RCC 7860 (cell line): Measurements from ENCODE around the gene KHDC4.

Source experiments
- DNase-seq: peaks from one replicate; pipeline ENCODE4 v3.0.0-alpha.2; 2015; ENCODE audit warnings: low spot score
- FAIRE-seq: peaks from 2 replicates; lab custom pipeline; 2012; peaks lifted over from hg19 to GRCh38; lab: Jason Lieb, UNC

Gene KHDC4

GRCh38 chr1:155877945-155878344 lies 56.3 kb downstream of the KHDC4 start:
- DNase-seq (no peak), FAIRE-seq (no peak)

- FAIRE-seq (no peak), DNase-seq (no peak)
These were observed 60.4 kb downstream of the KHDC4 start for GRCh38 chr1:155873860-155874259.

- DNase-seq, result no peak
- FAIRE-seq, result no peak
These were observed 61.7 kb downstream of the KHDC4 start for GRCh38 chr1:155872527-155872926.

- FAIRE-seq, result no peak
- no peak for DNase-seq
These were observed 62.8 kb downstream of the KHDC4 start for GRCh38 chr1:155871390-155871789.

- FAIRE-seq, result no peak
- DNase-seq, result no peak
These were observed 66.4 kb downstream of the KHDC4 start for GRCh38 chr1:155867766-155868165.

- no peak for DNase-seq
- FAIRE-seq, result no peak
These were observed 69.8 kb downstream of the KHDC4 start for GRCh38 chr1:155864393-155864792.
